ENCODE results near the gene ZBTB16. TPM values are rescaled to one million over a fixed set of nuclear protein-coding genes. Genes with fewer than 3 reads are reported as not detected.

ZBTB16 gene
- total RNA-seq, 1 donor from 2014 or later, result 64.8 TPM

GRCh38 chr11:114284021-114284420 lies 224.5 kb downstream of the ZBTB16 start:
- DNase-seq (peak; percentile 50), ATAC-seq (ENCODE audit: poor library complexity) (no peak)
- intact Hi-C loops (cut with DNase I), result loop anchor here (10.0 kb wide), 1 partner anchor 111 kb away; no protein-coding TSS in a partner anchor

- no peak for DNase-seq
- intact Hi-C loops (cut with DNase I), result loop anchor here (10.0 kb wide), 1 partner anchor 110 kb away; no protein-coding TSS in a partner anchor
These were observed 225.4 kb downstream of the ZBTB16 start for GRCh38 chr11:114284914-114285313.

DNA sequence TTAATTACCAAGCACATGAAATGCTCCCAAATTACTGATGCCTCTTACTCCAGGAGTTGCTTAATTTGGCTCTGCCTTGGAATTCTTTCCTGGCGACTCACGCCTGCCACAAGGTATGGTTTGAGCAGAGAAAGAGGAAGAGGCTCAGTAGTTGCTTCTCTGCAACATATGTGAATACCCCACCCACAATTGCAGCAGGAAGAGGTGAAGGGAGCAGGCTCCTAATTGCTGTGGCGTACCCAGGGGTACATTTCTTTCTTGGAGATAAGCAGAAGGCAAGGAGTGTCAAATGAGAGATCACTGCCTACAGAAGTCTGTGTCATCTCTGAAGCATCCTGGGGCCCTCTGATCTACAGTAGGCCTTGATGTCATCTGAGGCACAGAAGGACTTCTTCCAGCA lies 226.1 kb downstream of the ZBTB16 start:
- intact Hi-C loops (cut with DNase I), result loop anchor here (10.0 kb wide), 1 partner anchor 109 kb away; no protein-coding TSS in a partner anchor
- no peak for ATAC-seq (ENCODE audit: poor library complexity)
- DNase-seq, result no peak

More at GRCh38 chr11:114284914-114285313, 225.4 kb downstream of the ZBTB16 start:
- ATAC-seq (ENCODE audit: poor library complexity), result no peak

DNA sequence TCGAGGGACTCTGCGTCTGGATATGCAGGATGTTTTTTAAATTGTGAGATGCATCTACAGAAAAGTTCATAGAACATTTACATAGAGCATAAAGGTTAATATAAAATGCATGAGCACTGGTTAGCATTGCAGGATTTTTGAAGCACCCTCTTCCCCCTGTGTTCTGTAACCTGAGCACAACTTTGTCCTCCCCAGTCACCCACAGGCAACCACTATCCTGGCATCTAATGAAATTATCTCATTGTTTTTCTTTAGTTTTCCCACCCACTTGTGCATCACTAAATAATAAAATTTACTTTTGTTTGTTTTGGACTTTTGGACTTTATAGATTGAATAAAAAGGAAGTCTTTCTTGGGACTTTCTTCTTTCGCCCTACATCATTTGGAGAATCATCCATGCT lies 226.7 kb downstream of the ZBTB16 start:
- no peak for ATAC-seq (ENCODE audit: poor library complexity)
- intact Hi-C loops (cut with DNase I), result loop anchor here (10.0 kb wide), 1 partner anchor 109 kb away; no protein-coding TSS in a partner anchor
- DNase-seq, result no peak

- no peak for ATAC-seq (ENCODE audit: poor library complexity)
- no peak for DNase-seq
- intact Hi-C loops (cut with DNase I), result loop anchor here (10.0 kb wide), 1 partner anchor 108 kb away; no protein-coding TSS in a partner anchor
These were observed 227.6 kb downstream of the ZBTB16 start for GRCh38 chr11:114287154-114287553.

DNA sequence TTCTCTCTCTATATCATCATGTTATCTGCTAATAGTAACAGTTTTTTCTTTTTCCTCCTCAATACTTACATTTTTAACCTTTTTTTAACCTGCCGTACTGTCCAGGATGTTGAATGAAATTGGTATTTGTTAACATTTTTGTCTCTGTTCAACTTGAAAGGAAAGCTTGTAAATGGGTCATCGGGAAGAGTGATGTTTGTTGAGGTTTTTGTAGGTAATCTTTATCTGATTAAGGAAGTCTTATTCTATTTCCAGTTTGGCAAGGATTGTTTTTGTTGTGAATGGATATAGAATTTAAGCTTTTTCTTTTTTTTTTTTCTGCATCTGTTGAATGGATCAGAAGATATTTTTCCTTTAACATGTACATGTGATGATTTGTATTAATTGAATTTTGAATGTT lies 228.6 kb downstream of the ZBTB16 start:
- intact Hi-C loops (cut with DNase I), result loop anchor here (10.0 kb wide), 1 partner anchor 107 kb away; no protein-coding TSS in a partner anchor
- ATAC-seq (ENCODE audit: poor library complexity) (no peak), DNase-seq (no peak)

GRCh38 chr11:114289779-114290178 lies 230.3 kb downstream of the ZBTB16 start:
- intact Hi-C loops (cut with DNase I), result loop anchor here (10.0 kb wide), 1 partner anchor 105 kb away; no protein-coding TSS in a partner anchor
- no peak for ATAC-seq (ENCODE audit: poor library complexity)

GRCh38 chr11:114290503-114291235 lies 231.2 kb downstream of the ZBTB16 start:
- DNase-seq (no peak), ATAC-seq (ENCODE audit: poor library complexity) (no peak)
- intact Hi-C loops (cut with DNase I), result no loop called here

More at GRCh38 chr11:114289779-114290178, 230.3 kb downstream of the ZBTB16 start:
- no peak for DNase-seq

GRCh38 chr11:114291381-114291780 lies 231.9 kb downstream of the ZBTB16 start:
- ATAC-seq (ENCODE audit: poor library complexity) (no peak), DNase-seq (no peak)
- intact Hi-C loops (cut with DNase I), result no loop called here

DNA sequence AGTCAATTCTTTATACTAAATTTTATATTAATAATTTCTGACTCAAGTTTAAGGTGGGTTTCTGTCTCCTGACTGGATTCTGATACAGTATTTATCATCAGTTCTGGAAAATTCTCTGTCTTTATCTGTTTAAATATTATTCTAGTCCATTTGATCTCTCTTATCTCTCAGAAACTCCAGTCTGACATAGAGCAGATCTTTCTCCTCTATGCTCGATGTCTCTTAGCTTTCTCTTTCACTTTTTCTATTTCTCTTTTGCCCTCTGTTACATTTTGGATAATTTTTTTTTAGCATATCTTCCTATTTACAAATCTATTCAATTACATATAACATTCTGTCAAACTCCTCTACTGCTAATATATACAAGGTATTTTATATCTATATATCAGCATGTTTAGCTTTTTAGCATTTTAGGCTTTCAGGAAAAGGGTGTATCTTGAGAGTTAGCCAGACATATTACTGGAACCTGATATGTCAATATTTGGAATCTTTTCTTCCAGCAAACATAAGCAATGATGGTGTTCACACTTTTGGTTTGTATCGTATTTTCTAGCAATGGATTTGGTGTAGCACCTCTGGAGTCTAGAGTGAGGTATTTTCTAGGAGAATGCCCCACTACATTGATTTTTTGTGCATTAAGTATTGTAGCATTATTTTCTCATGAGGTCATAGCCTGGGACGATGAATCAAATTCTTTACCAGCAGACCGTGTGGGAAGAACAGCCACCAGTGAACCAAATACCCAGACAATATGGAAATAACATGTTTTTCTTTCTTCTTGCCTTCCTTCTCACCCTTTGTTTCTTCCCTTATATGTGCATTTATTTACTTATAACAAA lies 232.6 kb downstream of the ZBTB16 start:
- no peak for ATAC-seq (ENCODE audit: poor library complexity)
- intact Hi-C loops (cut with DNase I), result no loop called here

GRCh38 chr11:114293201-114293711 lies 233.7 kb downstream of the ZBTB16 start:
- ATAC-seq (ENCODE audit: poor library complexity) (no peak), DNase-seq (no peak)
- intact Hi-C loops (cut with DNase I), result no loop called here

More for the DNA sequence above, 232.6 kb downstream of the ZBTB16 start:
- DNase-seq, result no peak

- DNase-seq (peak; percentile 81), ATAC-seq (ENCODE audit: poor library complexity) (peak; percentile 77)
- intact Hi-C loops (cut with DNase I), result no loop called here
These were observed 236.4 kb downstream of the ZBTB16 start, which contains the start of gene NNMT for GRCh38 chr11:114295676-114296604. NNMT (plus strand) TSS chr11:114296399; CDS start chr11:114296557, 158 bp downstream.

GRCh38 chr11:114296605-114297372 lies 237.3 kb downstream of the ZBTB16 start:
- DNase-seq (no peak), ATAC-seq (ENCODE audit: poor library complexity) (no peak)
- intact Hi-C loops (cut with DNase I), result no loop called here

GRCh38 chr11:114297806-114298709 lies 238.5 kb downstream of the ZBTB16 start:
- ATAC-seq (ENCODE audit: poor library complexity) (no peak), DNase-seq (no peak)
- intact Hi-C loops (cut with DNase I), result no loop called here

DNA sequence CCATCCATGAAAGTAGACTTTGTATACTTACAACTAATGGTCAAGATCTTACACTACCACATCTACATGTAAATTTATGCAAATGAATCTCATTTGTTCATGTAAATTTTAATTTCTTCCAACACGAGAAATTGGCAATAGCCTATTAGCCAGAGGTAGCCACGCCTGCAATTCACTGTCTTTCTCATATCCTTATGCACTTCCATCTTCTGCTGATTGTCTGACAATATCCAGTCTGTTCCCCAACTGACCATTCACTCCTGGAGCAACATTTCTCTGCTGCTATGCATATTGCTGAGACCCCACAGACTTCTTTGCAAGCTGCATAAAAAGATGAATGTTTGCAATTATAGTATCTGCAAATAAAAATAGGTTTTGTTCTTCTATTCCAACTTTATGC lies 239.2 kb downstream of the ZBTB16 start:
- DNase-seq, result no peak
- intact Hi-C loops (cut with DNase I), result no loop called here

More for the DNA sequence above, 239.2 kb downstream of the ZBTB16 start:
- no peak for ATAC-seq (ENCODE audit: poor library complexity)

All from Right ventricle myocardium superior (tissue), 1 donor.